GM18909 (cell line): ENCODE data around the gene NKD2.
"Not testable (repeated sequence)": the region's sequence is repeated elsewhere in the genome, so short reads cannot be mapped to it uniquely, and the experiment has no call there.

Source experiments
- ATAC-seq: cut with Tn5 transposase; IDR thresholded peaks from one replicate; pipeline ENCODE4 v1.9.1; 2021; ENCODE audit warnings: mild to moderate bottlenecking; ENCODE audit not compliant: unreplicated experiment, poor library complexity

NKD2 gene

DNA sequence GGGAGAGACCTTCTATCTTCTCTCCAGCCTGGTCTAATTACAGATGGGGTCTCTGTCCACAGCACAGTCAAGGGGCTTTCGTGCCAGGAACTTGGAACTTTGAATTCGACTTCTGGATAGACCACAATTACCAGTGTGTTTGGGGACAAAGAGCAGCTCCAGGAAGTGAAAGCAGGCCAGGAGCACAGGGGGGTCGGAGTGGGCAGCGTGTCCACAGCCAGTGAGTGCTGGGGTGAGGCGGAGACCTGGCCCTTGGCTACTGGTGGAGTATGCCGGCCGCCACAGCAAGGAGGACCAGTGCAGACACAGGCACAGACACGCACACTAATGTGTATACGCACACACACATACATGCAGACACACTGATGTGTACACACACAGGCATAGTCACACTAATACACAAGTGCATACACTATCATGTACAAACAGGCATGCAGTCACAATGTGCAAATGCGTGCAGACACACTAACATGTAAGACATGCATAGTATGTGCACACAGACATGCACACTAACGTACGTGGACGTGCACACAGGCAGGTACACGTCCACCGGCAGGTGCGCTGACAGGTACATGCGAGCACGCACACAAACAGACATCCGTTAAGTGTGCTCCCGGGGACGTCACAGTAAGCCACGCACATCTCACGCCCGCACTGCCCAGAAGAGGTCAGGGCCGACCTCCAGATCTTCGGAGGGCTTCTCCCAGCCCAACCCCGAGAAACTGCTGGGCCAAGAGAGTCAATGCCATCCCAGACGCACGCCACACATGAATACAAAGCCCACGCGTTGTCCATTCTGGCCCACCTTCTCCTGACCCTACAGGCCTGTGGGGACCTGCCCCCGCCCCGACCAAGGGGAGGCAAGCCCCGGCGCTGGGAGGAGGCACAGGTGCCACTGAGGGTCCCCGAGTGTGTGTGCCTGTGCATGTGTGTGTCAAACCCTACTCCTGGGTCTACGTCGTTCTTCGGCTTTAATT, 46.5 kb downstream of the NKD2 start:
- ATAC-seq = no peak

DNA sequence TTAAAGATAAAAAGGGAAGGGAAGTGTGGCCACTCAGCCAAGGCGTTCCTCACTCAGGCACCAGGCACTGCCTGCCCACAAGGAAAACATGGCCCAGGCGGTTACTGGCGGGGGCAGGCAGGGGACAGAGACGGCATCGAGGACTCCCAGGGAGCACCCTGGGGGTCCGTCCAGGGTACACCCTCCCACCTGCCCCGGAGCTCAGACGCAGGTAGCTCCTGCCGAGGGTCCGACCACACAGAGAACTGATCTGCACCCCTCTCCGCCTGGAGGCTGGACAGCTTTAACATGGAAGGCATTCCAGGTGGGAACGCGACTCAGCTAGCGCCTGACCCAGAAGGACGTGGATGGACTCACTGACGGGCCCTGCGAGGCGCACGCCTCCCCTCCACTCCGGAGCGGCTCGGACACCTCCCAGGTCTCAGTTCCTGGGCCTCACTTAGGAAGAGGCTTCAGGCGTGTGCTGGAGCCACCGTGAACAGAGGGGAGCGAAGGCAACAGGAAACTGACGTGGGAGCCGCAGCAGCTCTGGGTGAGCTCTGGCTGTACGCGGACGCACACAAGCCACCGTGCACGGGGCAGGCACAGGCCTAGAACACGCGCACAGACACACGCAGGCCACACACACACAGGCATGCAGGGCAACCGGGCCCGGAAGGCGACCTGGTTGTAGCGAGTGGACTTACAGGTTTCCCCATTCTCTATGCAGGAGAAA, 47.5 kb downstream of the NKD2 start:
- no peak for ATAC-seq

DNA sequence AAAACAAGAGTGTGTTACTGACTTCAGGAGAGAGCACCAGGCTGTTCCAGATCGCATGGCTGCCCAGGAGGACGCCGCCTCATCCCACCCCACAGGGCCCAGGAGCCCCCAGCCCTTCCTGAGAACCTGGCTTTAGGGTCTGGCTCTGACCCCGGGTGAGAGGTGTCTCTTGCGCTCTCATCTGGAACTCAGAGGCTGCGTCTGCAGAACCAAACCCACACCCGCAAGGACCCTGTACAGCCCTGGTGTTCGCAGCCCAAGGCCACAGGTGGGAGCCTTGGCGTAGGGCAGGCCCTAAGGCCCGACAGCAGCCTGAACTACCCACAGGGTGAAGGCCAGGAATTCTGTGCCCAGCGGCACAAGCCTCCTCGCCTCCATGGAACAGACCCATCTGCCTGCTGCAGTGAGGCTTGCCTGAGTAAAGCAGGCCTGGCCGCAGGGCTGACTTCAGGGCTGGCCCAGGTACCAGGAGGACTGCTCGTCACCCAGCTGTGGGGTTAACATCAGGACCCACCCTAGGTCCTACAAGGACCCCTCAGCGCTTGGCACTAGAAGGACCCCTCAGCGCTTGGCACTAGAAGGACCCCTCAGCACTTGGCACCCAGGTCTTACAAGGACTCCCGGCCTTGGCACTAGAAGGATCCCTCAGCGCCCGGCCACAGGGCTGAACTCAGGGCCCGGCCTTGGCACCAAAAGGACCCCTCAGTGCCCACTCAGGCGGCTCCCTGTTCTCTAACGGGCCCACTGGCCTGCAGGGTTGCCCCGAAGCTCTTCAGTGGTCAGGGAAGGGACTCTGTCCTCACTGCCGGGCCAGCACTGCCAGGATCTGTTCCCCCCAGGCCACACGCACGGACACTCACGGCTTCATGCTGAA, 48.2 kb downstream of the NKD2 start:
- ATAC-seq = no peak

DNA sequence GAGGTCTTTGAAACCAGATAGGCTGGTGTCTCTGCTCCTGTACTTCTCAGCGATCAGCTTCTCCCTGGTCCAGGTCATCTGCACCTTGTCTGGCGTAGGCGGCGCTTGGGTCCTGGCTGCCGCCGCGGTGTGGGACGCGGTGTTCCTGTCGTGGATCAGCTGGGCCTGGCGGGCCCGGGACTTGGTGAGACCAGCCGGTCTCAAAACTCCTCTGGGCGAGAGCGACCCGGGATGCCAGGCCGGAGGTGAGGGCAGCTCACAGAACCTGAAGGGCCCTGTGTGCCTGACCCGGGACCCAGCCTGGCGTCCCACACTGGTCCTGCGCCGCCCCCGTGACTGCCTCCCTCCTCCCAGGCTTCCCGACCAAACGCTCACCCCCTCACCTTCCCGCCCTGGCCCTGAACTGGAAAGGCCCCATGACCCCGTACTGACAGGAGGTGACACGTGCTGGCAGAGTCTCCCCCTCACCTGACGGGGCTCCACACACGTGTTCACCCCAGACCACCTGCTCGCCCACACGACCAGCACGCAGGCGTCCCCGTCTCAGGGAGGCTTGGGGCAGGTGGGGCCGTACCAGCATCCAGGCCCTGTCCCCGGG, 49.0 kb downstream of the NKD2 start:
- ATAC-seq = no peak

DNA sequence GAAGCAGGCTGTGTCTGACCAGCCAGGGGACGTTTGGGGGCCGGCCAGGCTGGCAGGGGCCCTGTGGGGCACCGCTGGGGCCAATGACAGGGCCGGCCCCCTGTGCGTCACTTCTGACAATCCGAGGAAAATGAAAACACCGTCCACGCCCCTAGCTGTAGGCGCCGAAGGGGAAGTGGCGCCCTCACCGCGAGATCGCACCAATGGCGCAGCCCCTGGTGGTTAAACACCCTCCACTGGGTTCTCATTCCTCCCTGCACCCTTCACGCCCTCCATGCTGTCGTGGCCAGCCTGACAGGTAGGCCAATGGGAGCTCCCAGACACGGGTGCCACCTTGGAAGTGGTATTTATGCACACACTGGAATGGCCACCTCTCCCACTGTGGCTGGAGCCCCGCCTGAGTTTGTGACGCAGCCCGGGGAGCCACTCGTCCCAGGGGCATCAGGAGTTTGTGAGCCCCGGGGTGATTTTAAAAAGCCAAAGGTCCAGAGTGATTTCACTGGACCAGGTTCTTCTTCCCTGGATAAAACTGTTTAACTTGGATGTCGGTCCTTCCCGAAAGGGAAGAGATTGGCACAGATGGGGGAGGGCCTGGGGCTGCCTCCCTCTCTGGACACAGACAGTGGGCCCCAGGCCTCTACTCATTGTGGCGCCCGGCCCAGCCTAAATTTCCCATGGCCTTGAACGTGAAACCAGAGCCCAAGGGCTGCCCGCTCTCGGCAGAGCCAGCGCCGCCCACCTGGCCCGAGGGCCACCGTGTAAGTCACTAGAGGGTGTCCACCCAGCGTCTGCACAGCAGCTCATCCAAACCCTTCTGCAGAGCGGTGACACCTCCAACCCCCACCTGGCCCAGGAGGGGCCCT, 49.7 kb downstream of the NKD2 start:
- no peak for ATAC-seq

DNA sequence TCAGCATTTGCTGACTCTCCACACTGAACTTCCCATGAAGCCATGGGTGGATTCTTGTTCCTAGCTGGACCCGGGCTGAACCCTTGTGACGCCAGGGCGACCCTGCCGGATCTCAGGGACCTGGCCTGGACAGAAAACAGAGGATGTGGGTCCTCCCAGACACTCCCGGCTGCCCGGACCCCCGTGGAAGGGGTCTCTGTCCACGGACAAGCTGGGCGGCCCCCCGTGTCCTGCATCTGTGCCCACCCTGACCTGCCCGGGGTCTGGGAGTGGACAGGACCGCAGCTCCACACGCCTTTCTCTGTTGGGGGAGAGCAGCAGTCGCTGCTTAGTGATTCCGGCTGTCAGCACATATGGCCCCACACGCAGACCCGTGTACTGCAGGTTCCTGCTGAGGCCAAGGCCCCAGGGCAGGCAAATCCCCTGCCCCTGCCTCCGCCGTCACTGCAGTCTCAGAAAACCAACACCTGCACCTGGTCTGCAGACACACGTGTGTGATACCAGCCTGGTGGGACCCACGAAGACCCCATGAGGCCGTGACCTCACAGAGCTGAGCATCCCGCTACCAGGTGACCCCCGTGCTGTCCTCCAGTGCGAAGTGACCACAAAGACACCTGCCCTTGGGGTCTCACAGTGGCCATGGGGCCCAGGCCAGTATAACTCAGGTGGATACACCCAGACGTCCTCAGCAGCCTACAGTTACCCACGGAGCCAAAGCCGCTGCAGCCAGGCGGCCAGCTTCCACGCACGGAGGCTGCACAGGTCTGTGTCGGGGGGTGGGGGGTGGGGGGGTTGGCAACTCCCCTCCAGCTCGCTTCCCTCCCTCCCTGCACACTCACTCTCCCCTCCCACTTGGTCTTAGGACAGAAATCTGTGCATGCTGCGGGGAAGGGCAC, 50.6 kb downstream of the NKD2 start:
- no peak for ATAC-seq

DNA sequence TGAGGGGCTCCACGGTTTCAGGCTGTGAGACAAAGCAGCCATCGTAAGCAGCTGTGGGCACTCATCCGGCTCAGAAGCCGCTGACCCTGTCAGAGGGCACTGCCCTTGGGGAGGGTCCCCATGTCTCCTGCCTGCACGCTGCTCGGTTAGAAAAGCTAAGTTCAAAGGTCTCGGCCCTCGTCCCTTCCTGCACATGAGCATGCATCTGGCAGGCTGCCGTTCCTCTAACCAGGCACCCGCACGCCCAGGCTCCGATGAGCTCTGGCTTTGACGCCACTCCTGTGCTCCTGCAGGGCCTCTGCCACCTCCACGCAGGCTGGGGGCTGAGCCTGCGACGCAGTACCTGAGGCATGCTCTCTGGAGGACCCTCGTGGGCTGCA, 51.3 kb downstream of the NKD2 start:
- ATAC-seq = no peak

DNA sequence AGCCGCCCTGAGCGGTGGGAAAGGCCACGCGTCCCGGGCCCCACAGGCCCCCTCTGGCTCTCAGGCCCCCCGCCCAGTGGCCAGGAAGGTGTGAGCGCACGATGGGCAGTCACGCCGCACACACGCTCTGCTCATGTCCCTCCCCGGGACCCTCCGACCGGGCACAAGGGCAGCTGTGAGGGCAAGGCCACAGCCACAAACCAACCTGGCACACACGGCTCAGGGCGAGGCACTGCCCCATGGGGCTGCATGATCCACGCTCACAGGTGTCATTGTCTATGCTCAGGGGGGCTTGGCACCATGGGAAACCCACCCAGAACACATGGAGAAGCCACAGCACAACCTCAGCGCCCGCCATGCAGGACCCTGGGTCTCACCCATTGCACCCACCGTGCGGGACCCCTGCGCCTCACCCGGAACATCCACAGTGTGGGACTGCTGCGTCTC, 52.0 kb downstream of the NKD2 start:
- no peak for ATAC-seq

DNA sequence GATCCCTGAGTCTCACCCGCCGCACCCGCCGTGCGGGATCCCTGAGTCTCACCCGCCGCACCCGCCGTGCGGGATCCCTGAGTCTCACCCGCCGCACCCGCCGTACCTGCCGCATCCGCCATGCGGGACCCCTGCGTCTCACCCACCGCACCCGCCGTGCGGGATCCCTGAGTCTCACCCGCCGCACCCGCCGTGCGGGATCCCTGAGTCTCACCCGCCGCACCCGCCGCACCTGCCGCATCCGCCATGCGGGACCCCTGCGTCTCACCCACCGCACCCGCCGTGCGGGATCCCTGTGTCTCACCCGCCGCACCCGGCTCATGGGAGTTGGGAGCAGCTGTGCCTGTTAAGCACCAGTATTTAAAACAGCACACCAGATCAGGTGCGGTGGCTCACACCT, 52.7 kb downstream of the NKD2 start:
- ATAC-seq = not testable (repeated sequence)

DNA sequence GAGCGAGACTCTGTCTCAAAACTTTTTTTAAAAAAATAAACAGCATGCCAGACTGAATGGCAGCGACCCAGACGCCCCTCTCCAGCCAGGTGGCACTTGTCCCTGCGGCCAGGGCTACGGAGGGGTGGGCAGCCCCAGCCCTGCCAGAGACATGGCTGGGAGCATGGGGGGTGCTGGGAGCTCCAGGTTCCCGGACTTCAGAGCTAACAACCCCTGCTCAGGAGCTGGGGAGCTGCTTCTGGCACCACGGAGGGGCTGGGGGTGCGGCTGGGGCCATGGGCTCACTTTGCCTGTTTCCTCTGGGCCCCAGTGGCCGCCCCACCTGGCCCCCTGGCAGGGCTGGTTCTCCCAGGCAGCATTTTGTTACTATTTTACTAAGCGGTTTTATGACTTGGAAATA, 53.3 kb downstream of the NKD2 start:
- no peak for ATAC-seq

DNA sequence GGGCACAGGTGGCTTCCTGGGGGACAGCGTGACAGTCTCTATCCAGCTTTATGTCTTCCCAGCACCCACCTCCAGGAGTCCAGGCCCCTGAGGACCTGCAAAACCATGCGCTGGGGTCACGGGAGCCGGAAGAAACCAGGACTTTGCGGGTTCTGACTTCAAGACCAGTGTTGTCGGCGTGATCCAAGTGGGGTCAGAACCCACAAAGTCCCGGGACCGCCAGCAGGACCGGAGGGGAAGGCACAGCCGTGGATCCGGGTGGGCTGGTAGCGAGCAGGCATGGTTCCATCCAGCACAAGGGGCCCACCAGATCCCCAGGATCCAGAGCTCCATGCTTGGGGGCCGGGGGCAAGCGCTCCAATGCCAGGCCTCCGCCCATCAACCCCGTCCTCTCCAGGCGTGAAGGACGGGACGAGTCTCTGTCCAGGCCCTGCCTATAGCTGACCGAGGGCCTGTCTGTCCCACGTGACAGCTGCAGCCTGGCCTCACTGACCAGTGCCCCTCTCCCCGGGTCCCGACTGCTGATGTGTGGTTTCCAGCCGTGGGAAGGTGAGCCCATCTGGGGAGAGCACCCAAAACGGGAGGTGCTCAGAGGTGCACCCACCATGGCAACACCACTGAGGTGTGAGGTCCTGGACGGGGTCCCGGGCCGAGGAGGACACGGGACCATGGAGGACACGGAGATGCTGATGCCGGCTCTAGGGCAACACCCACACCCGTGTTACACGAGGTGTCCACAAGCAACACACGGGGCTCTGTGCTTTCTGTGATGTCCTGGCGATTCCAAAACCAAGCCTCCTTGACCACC, 54.4 kb downstream of the NKD2 start:
- no peak for ATAC-seq

DNA sequence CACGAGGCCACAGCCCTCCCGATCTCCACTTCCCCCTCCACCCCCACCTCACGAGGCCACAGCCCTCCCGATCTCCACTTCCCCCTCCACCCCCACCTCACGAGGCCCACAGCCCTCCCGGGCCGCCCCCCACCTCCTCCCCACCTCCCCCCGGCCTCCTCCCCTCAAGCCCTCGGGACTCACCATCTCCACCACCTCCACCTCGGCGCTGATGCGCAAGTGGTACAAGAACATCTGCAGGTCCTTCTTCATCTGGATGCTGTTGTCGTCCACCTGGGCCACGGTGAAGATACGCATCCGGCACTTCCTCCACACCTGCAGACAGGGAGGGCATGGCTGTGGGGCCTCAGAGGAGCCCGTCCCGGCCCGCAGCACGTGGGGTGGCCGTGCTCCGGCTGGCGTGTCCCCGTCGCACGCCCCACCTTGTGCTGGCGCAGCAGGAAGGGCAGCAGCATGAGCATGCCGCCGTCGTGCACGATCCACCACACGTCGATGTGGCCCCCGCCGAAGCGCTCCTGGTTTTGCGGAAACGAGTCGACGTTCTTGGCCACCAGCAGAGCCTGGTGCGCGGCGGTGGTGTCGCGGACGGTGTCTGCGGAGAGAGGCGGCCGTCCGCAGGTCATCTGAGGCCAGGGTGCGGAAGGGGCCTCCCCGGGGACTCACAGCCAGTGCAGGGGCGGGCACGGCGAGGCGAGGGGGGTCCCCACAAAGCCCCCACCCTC, 55.2 kb downstream of the NKD2 start:
- no peak for ATAC-seq

DNA sequence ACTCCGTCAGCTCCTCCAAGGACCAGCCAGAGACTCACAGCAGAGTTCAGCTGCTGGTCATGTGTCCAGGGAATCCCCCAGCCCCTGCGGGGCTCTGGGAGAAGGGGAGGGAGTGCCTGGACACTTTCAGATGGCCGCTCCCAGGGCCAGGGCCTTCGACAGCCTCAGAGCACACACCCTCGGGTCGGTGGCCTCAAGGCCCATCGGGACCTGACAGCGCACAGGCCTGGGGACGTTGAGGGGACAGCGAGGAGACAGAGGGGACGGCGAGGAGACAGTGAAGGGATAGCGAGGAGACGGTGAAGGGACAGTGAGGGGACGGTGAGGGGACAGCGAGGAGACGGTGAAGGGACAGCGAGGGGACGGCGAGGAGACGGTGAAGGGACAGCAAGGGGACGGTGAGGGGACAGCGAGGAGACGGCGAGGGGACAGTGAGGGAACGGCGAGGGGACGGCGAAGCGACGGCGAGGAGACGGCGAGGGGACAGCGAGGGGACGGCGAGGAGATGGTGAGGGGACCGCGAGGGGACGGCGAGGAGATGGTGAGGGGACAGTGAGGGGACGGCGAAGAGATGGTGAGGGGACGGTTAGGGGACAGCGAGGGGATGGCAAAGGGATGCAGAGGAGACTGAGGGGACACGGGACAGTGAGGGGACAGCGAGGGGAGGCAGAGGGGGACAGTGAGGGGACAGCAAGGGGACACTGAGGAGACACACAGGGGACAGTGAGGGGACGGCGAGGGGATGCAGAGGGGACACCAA, 56.0 kb downstream of the NKD2 start:
- no peak for ATAC-seq

DNA sequence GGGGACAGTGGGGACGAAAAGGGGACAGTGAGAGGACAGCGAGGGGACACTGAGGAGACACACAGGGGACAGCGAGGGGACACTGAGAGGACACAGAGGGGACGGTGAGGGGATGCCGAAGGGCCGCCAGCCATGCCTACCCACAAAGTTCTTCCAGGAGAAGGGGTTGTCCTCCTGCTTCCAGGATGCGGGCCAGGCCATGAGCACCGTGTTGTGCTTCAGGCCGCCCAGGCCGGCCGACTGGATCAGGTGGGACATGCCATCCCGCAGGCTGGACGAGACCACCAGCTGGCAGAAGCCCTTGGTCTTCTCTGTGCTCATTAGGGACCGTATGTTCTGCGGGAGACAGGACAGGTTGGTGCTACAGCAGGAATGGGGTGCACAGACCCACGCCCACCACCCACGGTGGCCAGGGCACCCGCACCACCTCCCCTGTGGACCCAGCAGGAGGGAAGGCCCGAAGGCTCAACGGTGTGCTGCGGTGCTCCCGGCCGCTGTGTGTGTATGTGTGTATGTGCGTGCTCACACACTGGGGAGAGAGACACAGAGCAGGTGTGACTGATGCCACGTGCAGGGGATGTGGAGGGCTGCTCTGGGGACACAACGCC, 56.6 kb downstream of the NKD2 start:
- ATAC-seq = no peak

DNA sequence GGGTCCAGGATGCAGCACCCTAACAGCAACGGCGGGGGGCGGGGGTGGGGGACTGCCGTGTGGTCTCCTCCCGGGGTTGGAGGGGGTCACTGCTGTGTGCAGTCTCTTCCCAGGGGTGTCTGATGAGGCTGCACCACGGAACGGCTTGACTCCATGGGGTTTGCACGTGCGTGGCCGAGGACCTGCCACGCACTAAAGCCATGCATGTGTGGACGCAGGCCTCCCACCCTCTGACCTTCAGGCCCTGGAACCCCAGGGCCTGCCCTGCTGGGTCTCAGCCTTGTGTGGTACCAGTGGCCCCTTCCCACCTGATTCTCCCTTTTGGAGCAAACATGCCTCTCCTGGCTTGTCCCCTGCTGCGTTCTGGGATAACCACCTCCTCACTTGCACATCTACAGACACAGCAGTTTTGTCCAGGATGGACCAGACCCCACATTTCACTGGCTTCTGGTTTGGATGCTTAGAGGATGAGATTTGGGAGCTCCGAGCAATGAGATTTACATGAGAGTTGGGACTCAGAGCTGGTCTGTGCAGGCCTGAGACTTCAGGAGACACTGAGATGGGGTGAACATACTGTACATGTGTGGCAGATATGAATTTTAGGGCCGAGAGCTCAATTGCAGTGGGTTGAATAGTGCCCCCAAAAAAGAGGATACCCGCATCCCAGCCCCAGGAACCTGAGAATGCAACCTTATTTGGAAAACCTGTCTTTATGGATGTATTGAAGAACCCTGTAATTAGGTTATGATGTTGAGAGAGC, 57.5 kb downstream of the NKD2 start:
- ATAC-seq = no peak
